GM12878 (cell line): ENCODE measurements around the gene SHC2. TPM values are rescaled to one million over a fixed set of nuclear protein-coding genes. Genes with fewer than 3 reads are reported as not detected.

Experiments used
- ATAC-seq: fragments of 200-7000 bp; cut with Tn5 transposase; 3 replicates; pipeline ENCODE4 v1.9.1; 2020; ENCODE audit warnings: mild to moderate bottlenecking, moderate library complexity
- BruUV-seq: library from RNA; stranded (reverse); fragments of 400-500 nt; replicated peaks from 2 replicates; lab custom pipeline; 2021; lab: Mats Ljungman, UMichigan
- CTCF ChIA-PET: fragments of 300-600 bp; sonication (Branson Sonifier 250); formaldehyde crosslinking; extraction: SDS; loops from one replicate; lab custom pipeline; 2021; ENCODE audit warnings: inconsistent platforms; lab: Yijun Ruan, JAX
- POLR2A ChIA-PET: fragments of 350-600 bp; formaldehyde crosslinking; extraction: SDS; loops from one replicate; lab custom pipeline; 2021; ENCODE audit warnings: inconsistent platforms; lab: Charles Lee
- RAD21 ChIA-PET: fragments of 300-600 bp; sonication (Branson Sonifier 250); formaldehyde crosslinking; loops from one replicate; lab custom pipeline; 2023; ENCODE audit warnings: antibody characterized with exemption; ENCODE audit not compliant: unreplicated experiment; lab: Charles Lee
- SMC1A ChIA-PET: fragments of 300-600 bp; sonication (Branson Sonifier 250); formaldehyde crosslinking; loops from one replicate; lab custom pipeline; 2023; ENCODE audit not compliant: unreplicated experiment, uncharacterized antibody; lab: Charles Lee
- DNase-seq: peaks from one replicate; pipeline ENCODE4 v3.0.0-alpha.2; 2011; ENCODE audit warnings: low read depth, low spot score
- FAIRE-seq: peaks from 3 replicates; lab custom pipeline; 2011; peaks lifted over from hg19 to GRCh38; lab: Jason Lieb, UNC
- H2AFZ ChIP-seq: 2 replicates; pipeline ENCODE4 v1.6.0; 2011; ENCODE audit warnings: low read depth, low read length, control low read depth; ENCODE audit not compliant: control insufficient read depth
- H3K27ac ChIP-seq: 2 replicates; pipeline ENCODE4 v1.5.1; 2011; ENCODE audit warnings: control low read depth; ENCODE audit not compliant: control insufficient read depth, insufficient read depth
- H3K27me3 ChIP-seq, 2 experiments: replicated peaks in 1 of 2; 2 replicates each; pipeline versions ENCODE4 v1.6.0 to v1.6.1; 2011; ENCODE audit warnings: low read length in 1 of 2; ENCODE audit not compliant: control insufficient read depth in 2 of 2, insufficient read depth in 2 of 2
- H3K36me3 ChIP-seq, 2 experiments: 2 replicates each; pipeline ENCODE4 v1.5.1; 2011; ENCODE audit warnings: low read length in 1 of 2; ENCODE audit not compliant: control insufficient read depth in 2 of 2, insufficient read depth in 2 of 2
- H3K4me1 ChIP-seq: 2 replicates; pipeline ENCODE4 v1.6.1; 2011; ENCODE audit warnings: mild to moderate bottlenecking, low read length, moderate library complexity, mixed read lengths; ENCODE audit not compliant: control insufficient read depth, insufficient read depth
- H3K4me2 ChIP-seq: 2 replicates; pipeline ENCODE4 v1.6.0; 2011; ENCODE audit warnings: control low read depth; ENCODE audit not compliant: control insufficient read depth, insufficient read depth
- H3K4me3 ChIP-seq: fragments of 200-600 bp; sonication (generic); 2 replicates; pipeline ENCODE4 v1.5.1; 2016
- H3K79me2 ChIP-seq: 2 replicates; pipeline ENCODE4 v1.6.0; 2011; ENCODE audit warnings: low read length; ENCODE audit not compliant: control insufficient read depth, insufficient read depth
- H3K9ac ChIP-seq: 2 replicates; pipeline ENCODE4 v1.8.0; 2011; ENCODE audit warnings: low read length, control low read depth, mixed read lengths; ENCODE audit not compliant: control insufficient read depth, insufficient read depth
- H3K9me3 ChIP-seq: replicated peaks from 3 replicates; pipeline ENCODE4 v1.5.1; 2011; ENCODE audit warnings: mild to moderate bottlenecking, low read length; ENCODE audit not compliant: control insufficient read depth, insufficient read depth
- H4K20me1 ChIP-seq: 2 replicates; pipeline ENCODE4 v1.6.0; 2011; ENCODE audit not compliant: control insufficient read depth, insufficient read depth
- CEBPB ChIP-seq, 2 experiments: fragments of 150-350 bp in 1 of 2; IDR thresholded peaks; 2 replicates each; pipeline ENCODE4 v1.6.1; 2012 to 2014; ENCODE audit warnings: low read depth in 2 of 2, low read length in 2 of 2, borderline replicate concordance in 1 of 2, inconsistent platforms in 1 of 2
- SIX5 ChIP-seq: IDR thresholded peaks from 2 replicates; pipeline ENCODE4 v1.6.1; 2011; ENCODE audit warnings: mild to moderate bottlenecking, low read depth, low read length, moderate library complexity; ENCODE audit not compliant: severe bottlenecking
- TCF3 ChIP-seq: IDR thresholded peaks from 2 replicates; pipeline ENCODE4 v1.6.1; 2012; ENCODE audit warnings: low read depth, mild to moderate bottlenecking, low read length, borderline replicate concordance; ENCODE audit not compliant: insufficient read depth
- WGBS: methylation state at CpG from one replicate; pipeline ENCODE4 v1.1.6; 2016; ENCODE audit warnings: low lambda C conversion rate; ENCODE audit not compliant: insufficient replicate concordance, insufficient coverage; ENCODE audit errors: missing lambda C conversion rate; 5-methylcytosine and 5-hydroxymethylcytosine counted together
- in situ Hi-C: fragments of 300-500 bp; cut with MboI; formaldehyde crosslinking; loops from 9 replicates; pipeline ENCODE4 v1.14.3; 2018; ENCODE audit warnings: mixed read lengths
- intact Hi-C: fragments of 100-400 bp; cut with micrococcal nuclease; formaldehyde crosslinking; loops from one replicate; pipeline ENCODE4 v1.14.2; 2022; ENCODE audit not compliant: unreplicated experiment
- polyA plus RNA-seq, 11 experiments: library from polyadenylated mRNA; depleted of rRNA in 4 of 11; unstranded in 6 of 11; stranded (reverse) in 5 of 11; fragments of >200 nt; fragmentation: Nextera tagmentation in 4 of 11; fragmentation: Illumina TruSeq in 1 of 11; extraction: Ambion mirVana in 4 of 11; extraction: Trizol in 1 of 11; gene quantifications; 1 replicate in 1 of 11; 2 replicates in 10 of 11; pipeline versions ENCODE4 v1.2.1 to v1.2.3, GENCODE V29; 2011 to 2016; ENCODE audit warnings: inconsistent platforms in 2 of 11, missing spikeins in 2 of 11, low read depth in 1 of 11
- total RNA-seq, 4 experiments: library from RNA; depleted of rRNA in 3 of 4; stranded (reverse); fragments of >200 nt in 3 of 4; fragmentation: Illumina TruSeq in 1 of 4; extraction: Trizol in 1 of 4; gene quantifications; 2 replicates each; pipeline versions ENCODE4 v1.2.1 to v1.2.3, GENCODE V29; 2013 to 2021
- TF ChIP-seq, protein P1 (sequence below): fragments of 450-650 bp; IDR thresholded peaks from 2 replicates; pipeline ENCODE4 v1.6.1; 2017; ENCODE audit warnings: antibody characterized with exemption, mild to moderate bottlenecking, moderate library complexity
- TF ChIP-seq, protein P2 (sequence below): fragments of 450-650 bp; IDR thresholded peaks from 2 replicates; pipeline ENCODE4 v1.6.1; 2017; ENCODE audit warnings: low read depth, mild to moderate bottlenecking, moderate library complexity

Gene SHC2
- total and polyA plus RNA-seq, 10 of the 15 experiments (the other 5 are each of a cell fraction or from before 2014, with no cell fraction given), result 0.08 TPM; not detected in 9

DNA sequence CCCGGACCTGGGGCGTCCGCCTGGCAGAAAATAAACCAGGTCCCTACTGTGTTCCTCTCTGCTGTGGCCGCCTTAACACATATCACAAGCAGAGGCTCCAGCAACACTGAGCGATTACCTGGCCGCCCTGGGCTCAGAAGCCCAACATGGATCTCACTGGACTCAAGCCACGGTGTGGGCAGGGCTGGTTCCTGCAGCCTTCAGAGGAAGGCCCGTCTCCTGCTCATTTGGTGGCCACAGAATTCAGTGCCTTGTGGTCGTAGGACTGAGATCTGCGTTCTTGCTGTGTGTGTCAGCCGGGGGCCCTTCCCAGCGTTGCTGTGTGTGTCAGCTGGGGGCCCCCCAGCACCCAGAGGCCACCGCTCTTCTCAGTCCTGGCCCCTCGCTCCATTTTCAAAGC lies 82.1 kb downstream of the SHC2 start (continued):
- TF ChIP-seq, protein P1, sequence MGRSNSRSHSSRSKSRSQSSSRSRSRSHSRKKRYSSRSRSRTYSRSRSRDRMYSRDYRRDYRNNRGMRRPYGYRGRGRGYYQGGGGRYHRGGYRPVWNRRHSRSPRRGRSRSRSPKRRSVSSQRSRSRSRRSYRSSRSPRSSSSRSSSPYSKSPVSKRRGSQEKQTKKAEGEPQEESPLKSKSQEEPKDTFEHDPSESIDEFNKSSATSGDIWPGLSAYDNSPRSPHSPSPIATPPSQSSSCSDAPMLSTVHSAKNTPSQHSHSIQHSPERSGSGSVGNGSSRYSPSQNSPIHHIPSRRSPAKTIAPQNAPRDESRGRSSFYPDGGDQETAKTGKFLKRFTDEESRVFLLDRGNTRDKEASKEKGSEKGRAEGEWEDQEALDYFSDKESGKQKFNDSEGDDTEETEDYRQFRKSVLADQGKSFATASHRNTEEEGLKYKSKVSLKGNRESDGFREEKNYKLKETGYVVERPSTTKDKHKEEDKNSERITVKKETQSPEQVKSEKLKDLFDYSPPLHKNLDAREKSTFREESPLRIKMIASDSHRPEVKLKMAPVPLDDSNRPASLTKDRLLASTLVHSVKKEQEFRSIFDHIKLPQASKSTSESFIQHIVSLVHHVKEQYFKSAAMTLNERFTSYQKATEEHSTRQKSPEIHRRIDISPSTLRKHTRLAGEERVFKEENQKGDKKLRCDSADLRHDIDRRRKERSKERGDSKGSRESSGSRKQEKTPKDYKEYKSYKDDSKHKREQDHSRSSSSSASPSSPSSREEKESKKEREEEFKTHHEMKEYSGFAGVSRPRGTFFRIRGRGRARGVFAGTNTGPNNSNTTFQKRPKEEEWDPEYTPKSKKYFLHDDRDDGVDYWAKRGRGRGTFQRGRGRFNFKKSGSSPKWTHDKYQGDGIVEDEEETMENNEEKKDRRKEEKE, result no peak
- TF ChIP-seq TCF3, result no peak
- TF ChIP-seq CEBPB (IDR thresholded peaks at IDR 0.05; ENCODE audit: borderline replicate concordance in 1 of 2, low read depth in 2 of 2, low read length in 2 of 2), result no peak

DNA sequence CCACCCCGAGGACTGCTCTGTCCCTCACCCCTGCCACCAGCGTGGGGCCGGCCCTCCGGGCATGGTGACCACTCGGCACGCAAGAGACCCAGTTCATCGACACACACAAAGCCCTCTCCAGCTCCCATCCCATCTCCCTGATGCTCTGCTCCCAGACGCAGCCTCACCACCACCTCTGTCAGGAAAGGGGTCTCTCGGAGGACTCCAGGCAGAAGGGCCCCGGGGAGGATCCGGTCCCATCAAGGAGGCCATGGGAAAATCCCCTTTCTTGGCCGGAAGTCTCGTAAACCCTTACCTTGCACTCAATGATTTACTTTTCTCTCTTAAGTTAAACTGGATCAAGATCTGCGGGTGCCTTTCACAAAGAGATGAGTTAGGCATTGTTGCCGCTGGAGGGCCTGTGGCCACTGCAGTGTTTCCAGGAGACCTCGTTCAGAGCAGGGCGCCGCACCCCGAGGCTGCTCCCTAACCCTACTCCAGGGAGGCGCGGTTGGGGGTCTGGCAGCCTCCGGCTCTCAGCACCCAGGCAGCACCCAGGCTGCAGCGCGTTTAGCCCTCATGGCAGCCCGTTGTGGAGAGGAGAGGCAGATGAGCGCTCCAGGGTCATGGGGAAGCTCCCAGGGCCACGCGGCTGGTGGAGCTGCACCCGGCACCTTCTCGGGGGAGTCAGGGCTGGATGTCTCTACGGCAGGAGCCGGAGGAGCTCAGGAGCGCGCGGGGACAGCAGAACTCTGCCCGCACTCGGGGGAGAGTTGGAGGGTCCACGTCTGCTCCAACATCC lies 82.8 kb downstream of the SHC2 start:
- ChIA-PET SMC1A (no interaction called here), CTCF (no interaction called here), POLR2A (no interaction called here), RAD21 (no interaction called here)
- no peak for FAIRE-seq
- peaks cover 3% of the 10 kb centered on the region for H3K4me1 ChIP-seq
- in situ Hi-C loops, result no loop called here
- TF ChIP-seq, protein P2, sequence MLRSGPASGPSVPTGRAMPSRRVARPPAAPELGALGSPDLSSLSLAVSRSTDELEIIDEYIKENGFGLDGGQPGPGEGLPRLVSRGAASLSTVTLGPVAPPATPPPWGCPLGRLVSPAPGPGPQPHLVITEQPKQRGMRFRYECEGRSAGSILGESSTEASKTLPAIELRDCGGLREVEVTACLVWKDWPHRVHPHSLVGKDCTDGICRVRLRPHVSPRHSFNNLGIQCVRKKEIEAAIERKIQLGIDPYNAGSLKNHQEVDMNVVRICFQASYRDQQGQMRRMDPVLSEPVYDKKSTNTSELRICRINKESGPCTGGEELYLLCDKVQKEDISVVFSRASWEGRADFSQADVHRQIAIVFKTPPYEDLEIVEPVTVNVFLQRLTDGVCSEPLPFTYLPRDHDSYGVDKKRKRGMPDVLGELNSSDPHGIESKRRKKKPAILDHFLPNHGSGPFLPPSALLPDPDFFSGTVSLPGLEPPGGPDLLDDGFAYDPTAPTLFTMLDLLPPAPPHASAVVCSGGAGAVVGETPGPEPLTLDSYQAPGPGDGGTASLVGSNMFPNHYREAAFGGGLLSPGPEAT, result no peak
- TF ChIP-seq SIX5, result no peak
- H3K4me2 ChIP-seq, result no peak overlapping the region
- no peaks in the 10 kb centered on the region for H3K79me2 ChIP-seq
- 68% methylated on average over 33 of the region's 38 CpGs for WGBS
- H4K20me1 ChIP-seq, result no peaks in the 10 kb centered on the region
- H3K4me3 ChIP-seq, result no peak overlapping the region
- DNase-seq, result no peak
- H2AFZ ChIP-seq, result no peak overlapping the region
- no TSS peak for BruUV-seq
- no peak for ATAC-seq
- no peaks in the 10 kb centered on the region; the same call in 2 of the 3 replicates for H3K9me3 ChIP-seq
- no peaks in the 10 kb centered on the region for H3K36me3 ChIP-seq
- H3K27ac ChIP-seq, result no peak overlapping the region
- no peak overlapping the region for H3K9ac ChIP-seq
- no peaks in the 10 kb centered on the region for H3K27me3 ChIP-seq
- intact Hi-C loops, result no loop called here
